Tibial nerve (tissue), 4 donors: ENCODE measurements around the gene CENPVL3. TPM values are rescaled to one million over a fixed set of nuclear protein-coding genes. Genes with fewer than 3 reads are reported as not detected.

Experiments
- DNase-seq, 2 donors: peaks; one replicate each; pipeline ENCODE4 v3.0.0-alpha.2; 2019; ENCODE audit warnings: low spot score in 2 of 2
- H3K27ac ChIP-seq, 4 donors: fragments of 200-600 bp; sonication (generic) in 3 of 4; one replicate each; pipeline ENCODE4 v1.5.1; 2017 to 2019; ENCODE audit warnings: mild to moderate bottlenecking in 1 of 4
- H3K27me3 ChIP-seq, 2 donors: fragments of 200-600 bp; sonication (generic) in 1 of 2; one replicate each; pipeline versions ENCODE4 v1.5.1 to v1.6.0; 2017 to 2019
- H3K36me3 ChIP-seq, 3 donors: fragments of 200-600 bp; sonication (generic); one replicate each; pipeline ENCODE4 v1.5.1; 2018 to 2019
- H3K4me1 ChIP-seq, 4 donors: fragments of 200-600 bp; sonication (generic) in 3 of 4; one replicate each; pipeline ENCODE4 v1.5.1; 2017 to 2019
- H3K4me3 ChIP-seq, 4 donors: fragments of 200-600 bp; sonication (generic) in 3 of 4; one replicate each; pipeline ENCODE4 v1.5.1; 2017 to 2019; ENCODE audit warnings: mild to moderate bottlenecking in 1 of 4, moderate library complexity in 1 of 4
- H3K9me3 ChIP-seq, 4 donors: fragments of 200-600 bp; sonication (generic) in 3 of 4; one replicate each; pipeline ENCODE4 v1.5.1; 2017 to 2019
- CTCF ChIP-seq, 5 experiments: fragments of 200-600 bp in 3 of 5; fragments of 450-650 bp in 2 of 5; sonication (generic) in 3 of 5; IDR thresholded peaks; one replicate each; pipeline ENCODE4 v1.5.1; 2016 to 2019; ENCODE audit warnings: antibody characterized with exemption in 5 of 5, mild to moderate bottlenecking in 3 of 5, moderate library complexity in 2 of 5
- EP300 ChIP-seq, 2 donors: sonication (generic); formaldehyde crosslinking; IDR thresholded peaks; one replicate each; pipeline ENCODE4 v1.6.1; 2017; ENCODE audit warnings: antibody characterized with exemption in 2 of 2, mild to moderate bottlenecking in 1 of 2
- POLR2A ChIP-seq, 2 donors: fragments of 450-650 bp; IDR thresholded peaks; one replicate each; pipeline ENCODE4 v1.6.1; 2017; ENCODE audit warnings: antibody characterized with exemption in 2 of 2, mild to moderate bottlenecking in 2 of 2, moderate library complexity in 2 of 2
- WGBS, 2 donors: methylation state at CpG; one replicate each; pipeline ENCODE4 v1.1.5; 2018; 5-methylcytosine and 5-hydroxymethylcytosine counted together
- total RNA-seq, 4 donors: library from RNA; depleted of rRNA; stranded (reverse); fragments of >200 nt; gene quantifications; one replicate each; pipeline ENCODE4 v1.1.0, GENCODE V29; 2016

CENPVL3 gene
- total RNA-seq, 4 donors from 2014 or later, result not detected

GRCh38 chrX:51569561-51569960 is 49.2 kb downstream of the CENPVL3 start:
- Histone ChIP-seq H3K36me3 (no peaks in the 10 kb centered on the region), H3K27ac (no peak overlapping the region), H3K9me3 (no peaks in the 10 kb centered on the region), H3K4me1 (no peaks in the 10 kb centered on the region), H3K27me3 (peaks cover 0 to 6% of the 10 kb centered on the region in 2 donors), H3K4me3 (no peak overlapping the region)
- TF ChIP-seq CTCF (IDR thresholded peaks at IDR 0.05) (no peak), POLR2A (IDR thresholded peaks at IDR 0.05) (no peak), EP300 (IDR thresholded peaks at IDR 0.05) (no peak)
- WGBS, 2 donors, result 87 to 92% methylated on average over 3 of the region's 3 CpGs
- DNase-seq, result no peak

GRCh38 chrX:51568586-51568985 is 50.1 kb downstream of the CENPVL3 start:
- Histone ChIP-seq H3K4me1 (no peaks in the 10 kb centered on the region), H3K36me3 (no peaks in the 10 kb centered on the region), H3K27ac (no peak overlapping the region), H3K9me3 (no peaks in the 10 kb centered on the region), H3K27me3 (peaks cover 0 to 6% of the 10 kb centered on the region in 2 donors), H3K4me3 (no peak overlapping the region)
- no peak for DNase-seq
- WGBS, 2 donors, result 62 to 63% methylated on average over 3 of the region's 3 CpGs
- no peak for TF ChIP-seq POLR2A (IDR thresholded peaks at IDR 0.05)
- TF ChIP-seq EP300 (IDR thresholded peaks at IDR 0.05), result no peak
- no peak for TF ChIP-seq CTCF (IDR thresholded peaks at IDR 0.05)

Other genes with a start within 250 kb of the CENPVL3 start
- 1 to 10 TPM in 3 of 4 donors, under 1 TPM in 1; 0.39 to 2.6 (median 1.8) TPM for gene NUDT11, start 122.3 kb downstream of the CENPVL3 start, total RNA-seq
- gene CENPVL2, start 63.9 kb upstream of the CENPVL3 start, total RNA-seq, result not detected
- not detected for gene CENPVL1, start 91.6 kb upstream of the CENPVL3 start, total RNA-seq
- 1 to 10 TPM; 3.0 to 8.6 (median 6.1) TPM for gene GSPT2, start 124.5 kb upstream of the CENPVL3 start, total RNA-seq